ENCODE data around the gene MAPKAP1. TPM values are rescaled to one million over a fixed set of nuclear protein-coding genes. Genes with fewer than 3 reads are reported as not detected.

MAPKAP1 gene
- total RNA-seq, 1 donor from 2014 or later = 84.9 TPM

DNA sequence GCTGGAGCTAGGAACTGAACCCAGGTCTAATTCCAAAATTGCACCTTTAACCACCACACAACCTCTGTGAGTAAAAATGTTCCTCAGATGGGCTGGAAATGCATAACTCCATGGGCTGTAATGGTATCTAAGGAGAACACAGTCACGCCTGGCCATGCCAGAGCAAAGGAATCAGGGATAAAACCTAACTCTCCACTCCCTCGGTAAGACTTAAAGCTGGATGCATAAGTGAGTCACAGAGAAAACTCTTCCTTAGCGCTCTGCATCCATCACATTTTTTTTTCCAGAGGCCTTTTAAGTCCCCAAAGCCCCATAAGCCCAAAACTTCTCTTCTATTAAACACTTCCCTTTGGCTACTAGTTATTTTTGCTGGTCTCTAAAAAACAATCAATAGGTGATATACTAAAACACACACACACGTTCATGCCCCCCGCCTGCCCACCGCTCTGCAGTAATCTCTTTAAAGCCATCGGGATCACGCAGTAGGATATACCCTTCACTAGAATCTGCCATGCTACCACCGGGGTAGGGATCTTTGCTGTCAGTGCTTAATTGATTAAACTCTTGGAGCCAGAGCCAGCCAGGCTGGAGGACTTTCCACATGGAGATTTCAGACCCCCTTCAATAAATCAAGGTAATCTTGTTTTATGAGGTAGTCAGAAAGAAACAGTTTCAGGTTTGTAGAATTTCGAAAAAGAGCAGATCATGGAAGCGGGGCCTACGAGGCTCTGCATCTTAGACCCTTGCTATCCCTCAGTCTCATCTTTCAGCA, 212.9 kb downstream of the MAPKAP1 start:
- CTCF ChIA-PET = no interaction called here
- DNase-seq = no peak

DNA sequence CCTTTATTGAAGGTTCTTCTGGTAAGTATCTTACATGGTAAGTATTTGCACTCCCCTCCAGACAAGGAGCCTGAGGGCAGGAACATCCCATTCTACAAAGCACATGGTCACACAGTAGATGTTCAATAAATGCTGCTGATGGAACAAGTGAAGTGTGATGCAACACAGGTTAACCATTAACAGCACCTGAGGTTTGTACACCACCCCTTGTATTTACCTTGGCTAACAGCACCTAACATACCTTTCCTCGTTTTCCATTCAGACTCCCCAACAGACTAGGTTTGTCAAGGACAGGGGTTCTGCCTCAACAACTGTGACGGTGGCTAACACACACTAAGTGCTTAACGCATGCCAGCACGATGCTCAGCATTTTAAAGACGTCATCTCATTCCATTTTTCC, 213.6 kb downstream of the MAPKAP1 start:
- no peak overlapping the region for H3K27ac Mint-ChIP-seq
- CTCF ChIA-PET = no interaction called here
- H3K36me3 Mint-ChIP-seq (ENCODE audit: low read depth) = peaks cover 13% of the 10 kb centered on the region
- intact Hi-C loops (cut with micrococcal nuclease) = no loop called here
- POLR2A ChIA-PET = no interaction called here
- ATAC-seq (ENCODE audit: low read depth) (no peak), DNase-seq (no peak)
- no peak for TF ChIP-seq CTCF (IDR thresholded peaks at IDR 0.05)
- no peak overlapping the region for H3K4me3 Mint-ChIP-seq
- H3K9me3 Mint-ChIP-seq = no peaks in the 10 kb centered on the region
- no peaks in the 10 kb centered on the region for H3K27me3 Mint-ChIP-seq
- peaks cover 29% of the 10 kb centered on the region for H3K4me1 Mint-ChIP-seq

More for the DNA sequence above, 212.9 kb downstream of the MAPKAP1 start:
- Mint-ChIP-seq H3K9me3 (no peaks in the 10 kb centered on the region), H3K4me3 (no peak overlapping the region), H3K27me3 (no peaks in the 10 kb centered on the region), H3K4me1 (peaks cover 29% of the 10 kb centered on the region), H3K27ac (no peak overlapping the region), H3K36me3 (ENCODE audit: low read depth) (peaks cover 15% of the 10 kb centered on the region)
- intact Hi-C loops (cut with micrococcal nuclease) = no loop called here
- no peak for TF ChIP-seq CTCF (IDR thresholded peaks at IDR 0.05)
- POLR2A ChIA-PET = no interaction called here
- no peak for ATAC-seq (ENCODE audit: low read depth)

- no peak for TF ChIP-seq CTCF (IDR thresholded peaks at IDR 0.05)
- ATAC-seq (ENCODE audit: low read depth) (no peak), DNase-seq (no peak)
- peaks cover 27% of the 10 kb centered on the region for H3K4me1 Mint-ChIP-seq
- H3K27me3 Mint-ChIP-seq = no peaks in the 10 kb centered on the region
- ChIA-PET CTCF (no interaction called here), POLR2A (interaction anchor here (0.7 kb wide), 1 partner anchor 1357 kb away, joined by 5 read pairs; no protein-coding TSS in a partner anchor)
- intact Hi-C loops (cut with micrococcal nuclease) = no loop called here
- no peak overlapping the region for H3K4me3 Mint-ChIP-seq
- H3K9me3 Mint-ChIP-seq = no peaks in the 10 kb centered on the region
- H3K36me3 Mint-ChIP-seq (ENCODE audit: low read depth) = peaks cover 7% of the 10 kb centered on the region
- no peak overlapping the region for H3K27ac Mint-ChIP-seq
Observed at GRCh38 chr9:125492719-125493118, 214.3 kb downstream of the MAPKAP1 start.

- CTCF ChIA-PET = no interaction called here
- no peak for DNase-seq
- no peak for TF ChIP-seq CTCF (IDR thresholded peaks at IDR 0.05)
- Mint-ChIP-seq H3K9me3 (no peaks in the 10 kb centered on the region), H3K4me3 (no peak overlapping the region), H3K36me3 (ENCODE audit: low read depth) (peaks cover 29% of the 10 kb centered on the region), H3K4me1 (no peaks in the 10 kb centered on the region), H3K27me3 (no peaks in the 10 kb centered on the region), H3K27ac (no peak overlapping the region)
- intact Hi-C loops (cut with micrococcal nuclease) = no loop called here
- POLR2A ChIA-PET = interaction anchor here (0.6 kb wide), 1 partner anchor 41 kb away, joined by 5 read pairs; no protein-coding TSS in a partner anchor
- ATAC-seq (ENCODE audit: low read depth) = no peak
Observed at GRCh38 chr9:125487842-125488241, 219.2 kb downstream of the MAPKAP1 start.

- ATAC-seq (ENCODE audit: low read depth) (no peak), DNase-seq (no peak)
- Mint-ChIP-seq H3K4me3 (no peak overlapping the region), H3K4me1 (no peaks in the 10 kb centered on the region), H3K27me3 (no peaks in the 10 kb centered on the region), H3K36me3 (ENCODE audit: low read depth) (peaks cover 38% of the 10 kb centered on the region), H3K27ac (no peak overlapping the region), H3K9me3 (no peaks in the 10 kb centered on the region)
- intact Hi-C loops (cut with micrococcal nuclease) = no loop called here
- ChIA-PET CTCF (no interaction called here), POLR2A (no interaction called here)
- no peak for TF ChIP-seq CTCF (IDR thresholded peaks at IDR 0.05)
Observed at GRCh38 chr9:125486576-125486975, 220.4 kb downstream of the MAPKAP1 start.
